ENCODE measurements around the gene ZNF350.

DNA sequence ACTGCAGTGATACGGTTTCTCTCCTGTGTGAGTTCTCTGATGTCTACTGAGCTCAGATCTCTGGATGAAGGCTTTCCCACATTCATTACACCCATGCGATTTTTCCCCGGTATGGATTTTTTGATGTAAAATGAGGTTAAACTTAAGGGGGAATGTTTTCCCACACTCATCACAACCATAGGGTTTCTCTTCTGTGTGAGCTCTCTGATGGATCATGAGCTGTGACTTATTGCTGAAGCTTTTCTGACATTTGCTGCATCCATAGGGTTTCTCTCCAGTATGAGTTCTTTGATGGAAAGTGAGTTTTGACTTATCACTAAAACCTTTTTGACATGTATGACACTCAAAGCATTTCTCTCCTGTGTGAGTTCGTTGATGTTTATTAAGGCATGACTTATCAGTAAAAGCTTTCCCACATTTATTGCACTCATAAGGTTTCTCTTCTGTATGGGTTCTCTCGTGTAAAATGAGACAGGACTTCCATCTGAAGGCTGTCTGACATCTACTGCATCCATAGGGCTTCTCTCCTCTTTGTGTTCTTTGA lies 71.2 kb downstream of the ZNF350 start:
- TF ChIP-seq CTCF (IDR thresholded peaks at IDR 0.05; ENCODE audit: insufficient read depth, low read depth, low read length) (no peak), EZH2 (IDR thresholded peaks at IDR 0.05; ENCODE audit: insufficient read depth, low read length) (no peak)

Measured in astrocyte (in vitro differentiated cells and primary cell).